T-helper 2 cell (primary cell): ENCODE results near the gene EHF.
A peak's percentile ranks its signal among the peaks of the same experiment; 100 is the strongest.

Experiments used
- DNase-seq, 5 experiments: peaks; one replicate each; pipeline versions ENCODE4 v3.0.0 to v3.0.0-alpha.2; 2012 to 2022

The EHF gene

GRCh38 chr11:34646431-34646830 lies 25.5 kb downstream of the EHF start:
- no peak for DNase-seq

GRCh38 chr11:34647131-34647530 lies 26.2 kb downstream of the EHF start:
- DNase-seq, result no peak

GRCh38 chr11:34647532-34647931 lies 26.6 kb downstream of the EHF start:
- DNase-seq, result no peak

GRCh38 chr11:34648036-34648435 lies 27.1 kb downstream of the EHF start:
- DNase-seq, result no peak

DNA sequence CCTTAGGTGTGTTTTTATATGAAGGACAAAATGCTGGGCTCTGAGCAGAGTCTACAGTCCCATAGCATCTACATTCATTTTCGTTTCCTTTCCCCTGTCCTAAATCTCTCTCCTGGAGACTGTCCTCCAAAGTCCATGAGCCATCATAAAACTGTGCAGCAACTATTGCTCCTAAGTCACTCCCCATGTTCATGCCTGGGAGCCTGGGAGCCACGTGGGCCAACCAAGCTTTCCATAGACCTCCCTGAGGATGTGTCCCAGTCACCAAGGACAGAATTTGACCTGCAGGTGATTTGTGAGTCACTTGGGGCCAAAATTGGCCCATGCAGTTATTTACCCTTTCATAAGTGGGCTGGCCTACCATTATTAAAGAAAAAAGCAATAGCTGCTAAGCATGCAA lies 28.7 kb downstream of the EHF start:
- DNase-seq, result no peak

DNA sequence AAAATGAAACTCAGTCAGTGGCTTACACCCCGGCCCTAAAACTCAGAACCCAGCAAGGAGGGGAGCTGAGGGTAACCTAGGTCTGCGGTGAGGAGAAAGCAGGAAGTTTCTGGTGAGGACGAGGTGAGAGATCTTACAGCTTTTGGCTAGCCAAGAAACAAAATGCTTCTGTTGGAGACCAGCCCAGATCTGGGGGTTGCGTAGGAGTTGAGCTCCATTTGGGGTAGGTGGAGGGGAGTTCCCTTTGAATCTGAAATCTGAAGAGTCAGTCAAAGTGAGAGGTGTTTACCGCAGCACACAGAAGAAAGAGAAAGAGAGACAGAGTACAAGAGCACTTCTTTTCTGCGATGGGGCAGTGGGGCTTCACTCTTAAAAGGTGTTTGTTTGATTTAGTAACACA lies 29.6 kb downstream of the EHF start:
- peak in 4 of 5 experiments; percentile 32 to 93 (median 81) for DNase-seq

DNA sequence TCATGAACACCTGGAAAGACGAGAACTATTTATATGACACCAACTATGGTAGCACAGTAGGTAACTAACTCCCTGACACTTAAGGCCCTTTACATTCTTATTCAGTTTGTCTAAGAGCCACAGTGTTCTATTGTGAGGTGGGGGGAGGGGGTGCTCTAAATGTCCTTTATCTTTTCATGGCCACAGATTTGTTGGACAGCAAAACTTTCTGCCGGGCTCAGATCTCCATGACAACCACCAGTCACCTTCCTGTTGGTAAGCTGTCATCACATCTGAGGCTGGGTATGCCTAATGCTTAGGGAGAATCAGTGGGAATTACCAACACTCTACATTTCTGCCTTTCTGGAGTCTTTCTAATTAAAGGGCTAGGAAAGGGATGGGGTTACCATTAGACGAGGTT lies 30.7 kb downstream of the EHF start:
- DNase-seq, result no peak

- DNase-seq, result no peak
Observed at GRCh38 chr11:34652191-34652973, 31.5 kb downstream of the EHF start.

GRCh38 chr11:34653031-34653430 lies 32.1 kb downstream of the EHF start:
- DNase-seq, result no peak

GRCh38 chr11:34653851-34654482 lies 33.1 kb downstream of the EHF start:
- no peak for DNase-seq

DNA sequence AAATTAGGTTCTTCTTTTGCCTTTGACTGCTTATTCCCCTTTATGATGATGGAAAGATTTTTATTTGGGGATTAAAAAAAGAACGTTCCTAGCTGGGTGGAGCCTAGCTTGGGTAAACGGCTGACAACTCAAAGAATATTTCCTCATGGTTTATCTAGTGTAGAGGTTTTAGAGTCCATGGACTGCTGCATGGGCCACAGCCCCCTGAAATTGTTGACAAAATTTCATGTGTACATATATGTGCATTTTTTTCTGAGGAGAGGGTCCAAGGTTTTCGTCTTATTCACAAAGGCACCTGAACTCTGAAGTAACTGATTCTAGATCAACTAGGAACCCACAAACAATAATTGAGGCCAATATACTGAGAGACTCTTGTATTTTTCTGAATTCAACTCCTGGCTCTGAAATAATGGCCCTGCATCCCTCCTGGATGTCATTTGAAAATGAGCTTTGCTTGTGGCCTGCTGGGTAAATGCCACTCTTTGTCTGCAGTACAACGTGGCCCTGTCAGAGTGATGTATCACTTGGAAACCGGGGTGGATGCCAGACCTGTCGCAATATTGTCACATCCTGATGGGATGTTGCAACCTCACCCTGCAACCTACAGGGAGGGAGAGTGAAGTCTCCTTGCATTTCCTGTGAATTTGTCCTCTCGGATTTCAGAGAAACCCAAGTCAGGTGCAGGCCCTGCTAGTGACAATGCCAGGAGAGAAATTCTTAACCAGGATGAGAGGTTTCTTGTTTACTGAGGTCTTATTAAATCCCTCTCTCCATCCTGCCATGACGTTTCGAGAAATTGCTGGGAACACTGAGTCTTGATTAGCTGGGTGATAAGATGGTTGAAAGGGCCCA lies 33.8 kb downstream of the EHF start:
- no peak for DNase-seq

DNA sequence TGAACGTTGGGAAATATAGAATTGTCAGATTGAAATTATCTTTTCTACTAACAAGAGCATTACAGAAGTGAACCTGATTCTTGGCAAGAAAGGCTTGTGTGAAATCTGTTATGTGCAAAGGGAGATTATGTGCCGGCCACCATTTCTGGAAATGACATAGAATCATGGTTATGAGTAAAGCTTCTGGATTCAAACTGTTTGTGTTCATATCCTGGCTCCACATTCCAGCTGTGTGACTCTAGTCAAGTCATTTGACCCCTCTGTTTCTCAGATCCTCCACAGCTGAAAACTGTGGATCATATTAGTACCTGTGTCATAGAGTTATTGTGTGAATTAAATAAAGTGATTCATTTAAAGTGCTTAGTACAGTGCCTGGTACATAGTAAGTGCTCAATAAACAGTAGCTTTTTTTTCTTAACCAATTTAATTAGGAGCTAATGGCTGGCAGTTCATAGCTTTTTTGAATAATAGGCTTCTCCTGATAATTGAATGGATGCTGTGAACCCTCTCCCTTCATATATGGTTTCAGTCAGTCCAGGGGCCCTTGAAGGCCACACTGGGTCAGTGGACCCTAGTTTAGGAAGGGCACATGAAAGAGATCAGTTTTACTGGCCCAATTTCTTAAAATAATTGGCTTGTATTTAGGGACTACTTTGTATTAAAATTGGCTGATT lies 34.6 kb downstream of the EHF start:
- no peak for DNase-seq

DNA sequence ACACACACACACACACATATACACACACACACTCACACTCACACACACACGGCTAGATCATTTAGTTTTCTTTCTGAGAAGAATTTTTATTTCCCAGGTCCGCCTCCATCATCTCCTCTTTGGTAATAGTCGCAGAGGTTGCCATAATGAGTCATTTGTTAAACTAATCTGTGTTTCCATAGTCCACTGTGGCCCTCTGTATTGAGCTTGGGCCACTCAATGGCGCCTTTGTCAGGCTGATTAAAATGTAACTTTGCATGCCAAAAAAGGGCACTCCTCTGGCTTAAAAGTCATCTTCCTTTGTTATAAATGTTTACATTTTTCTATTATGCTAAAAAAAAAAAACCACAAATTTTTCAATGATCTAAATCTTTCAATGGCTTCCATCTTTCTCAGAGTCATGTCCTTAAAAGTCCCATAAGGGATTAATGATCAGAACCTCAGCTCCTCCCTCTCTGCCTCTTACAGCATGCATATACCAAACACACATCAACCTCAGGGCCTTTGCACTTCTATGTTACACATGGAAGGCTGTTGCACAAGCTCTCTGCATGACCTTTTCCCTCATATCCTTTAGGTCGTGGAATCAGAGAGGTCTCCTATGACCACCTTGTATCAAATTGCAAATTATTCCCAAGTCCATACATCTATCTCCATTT lies 35.3 kb downstream of the EHF start:
- DNase-seq, result no peak

DNA sequence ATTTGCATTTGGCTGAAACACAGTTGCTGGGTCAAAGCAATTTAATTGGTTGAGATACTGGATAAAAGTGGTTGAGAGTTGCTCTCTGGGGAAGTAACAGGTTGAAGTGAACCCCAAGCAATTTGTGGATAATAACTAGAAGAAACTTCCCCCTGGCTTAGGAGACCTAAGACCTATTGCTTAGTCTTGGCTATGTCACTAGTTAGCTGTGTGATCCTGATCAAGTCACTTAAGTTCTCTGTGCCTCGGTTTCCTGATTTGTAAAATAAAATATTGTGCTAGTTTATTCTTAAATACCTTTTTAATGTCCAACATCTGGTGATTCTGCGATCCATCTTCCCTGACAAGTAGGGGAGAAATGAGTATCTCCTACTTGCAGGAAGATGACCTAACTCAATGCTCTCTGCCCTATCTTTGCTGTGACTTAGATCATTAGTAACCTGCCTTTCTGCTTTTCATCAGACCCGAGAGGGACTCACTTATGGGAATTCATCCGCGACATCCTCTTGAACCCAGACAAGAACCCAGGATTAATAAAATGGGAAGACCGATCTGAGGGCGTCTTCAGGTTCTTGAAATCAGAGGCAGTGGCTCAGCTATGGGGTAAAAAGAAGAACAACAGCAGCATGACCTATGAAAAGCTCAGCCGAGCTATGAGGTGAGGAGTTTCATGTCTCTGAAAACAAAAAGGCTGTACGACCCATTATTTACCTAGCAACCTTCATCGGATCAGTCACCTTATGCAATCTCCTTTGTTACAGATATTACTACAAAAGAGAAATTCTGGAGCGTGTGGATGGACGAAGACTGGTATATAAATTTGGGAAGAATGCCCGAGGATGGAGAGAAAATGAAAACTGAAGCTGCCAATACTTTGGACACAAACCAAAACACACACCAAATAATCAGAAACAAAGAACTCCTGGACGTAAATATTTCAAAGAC lies 37.5 kb downstream of the EHF start:
- DNase-seq, result no peak

DNA sequence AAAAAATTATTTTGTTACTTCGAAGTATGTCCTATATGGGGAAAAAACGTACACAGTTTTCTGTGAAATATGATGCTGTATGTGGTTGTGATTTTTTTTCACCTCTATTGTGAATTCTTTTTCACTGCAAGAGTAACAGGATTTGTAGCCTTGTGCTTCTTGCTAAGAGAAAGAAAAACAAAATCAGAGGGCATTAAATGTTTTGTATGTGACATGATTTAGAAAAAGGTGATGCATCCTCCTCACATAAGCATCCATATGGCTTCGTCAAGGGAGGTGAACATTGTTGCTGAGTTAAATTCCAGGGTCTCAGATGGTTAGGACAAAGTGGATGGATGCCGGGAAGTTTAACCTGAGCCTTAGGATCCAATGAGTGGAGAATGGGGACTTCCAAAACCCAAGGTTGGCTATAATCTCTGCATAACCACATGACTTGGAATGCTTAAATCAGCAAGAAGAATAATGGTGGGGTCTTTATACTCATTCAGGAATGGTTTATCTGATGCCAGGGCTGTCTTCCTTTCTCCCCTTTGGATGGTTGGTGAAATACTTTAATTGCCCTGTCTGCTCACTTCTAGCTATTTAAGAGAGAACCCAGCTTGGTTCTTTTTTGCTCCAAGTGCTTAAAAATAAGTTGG lies 38.3 kb downstream of the EHF start:
- no peak for DNase-seq

DNA sequence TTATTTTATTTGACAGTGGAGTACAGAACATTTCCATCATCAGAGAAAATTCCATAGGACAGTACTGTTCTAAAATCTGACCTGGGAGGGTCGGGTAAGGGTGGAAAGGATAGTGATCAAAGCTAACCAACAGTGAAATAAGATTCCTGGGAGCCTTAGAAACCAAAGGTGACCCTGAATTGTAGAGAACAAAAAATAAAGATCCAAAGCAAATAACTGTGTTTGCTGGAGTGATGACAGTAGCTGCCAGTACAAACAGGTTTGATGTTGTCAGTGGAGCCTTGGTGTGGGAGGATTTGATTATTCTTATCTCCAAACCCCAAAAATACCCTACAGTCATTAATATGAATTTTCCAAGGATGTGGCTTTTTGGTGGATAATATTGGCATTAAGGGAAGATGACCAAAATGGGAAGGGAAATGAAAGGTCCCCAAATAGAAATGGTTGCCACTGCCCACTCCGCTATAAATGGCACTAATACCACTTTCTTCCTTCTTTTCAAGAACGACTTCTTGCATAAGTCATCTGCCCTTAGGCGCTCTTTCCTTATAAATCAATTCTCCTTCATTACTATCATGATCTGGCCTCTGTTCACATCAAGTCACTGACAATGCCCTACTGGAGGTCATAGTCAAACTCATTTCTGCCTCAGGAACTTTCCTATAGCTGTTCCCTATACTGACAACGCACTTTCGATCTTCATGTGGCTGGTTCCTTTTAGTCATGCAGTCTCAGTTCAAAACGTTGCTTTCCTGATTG lies 44.4 kb downstream of the EHF start:
- DNase-seq, result no peak

GRCh38 chr11:34667810-34668582 lies 47.1 kb downstream of the EHF start:
- DNase-seq, result no peak

GRCh38 chr11:34668583-34669053 lies 47.7 kb downstream of the EHF start:
- no peak for DNase-seq

GRCh38 chr11:34669458-34669857 lies 48.6 kb downstream of the EHF start:
- DNase-seq, result no peak
